GM19025 (cell line): Measurements from ENCODE around the gene KRT3.
"Not testable (repeated sequence)": the region's sequence is repeated elsewhere in the genome, so short reads cannot be mapped to it uniquely, and the experiment has no call there.

Experiments
- ATAC-seq: cut with Tn5 transposase; IDR thresholded peaks from one replicate; pipeline ENCODE4 v1.9.1; 2021; ENCODE audit warnings: mild to moderate bottlenecking, low read depth, moderate library complexity; ENCODE audit not compliant: unreplicated experiment

KRT3 gene

GRCh38 chr12:52766351-52767019 lies 29.4 kb downstream of the KRT3 start:
- no peak for ATAC-seq

DNA sequence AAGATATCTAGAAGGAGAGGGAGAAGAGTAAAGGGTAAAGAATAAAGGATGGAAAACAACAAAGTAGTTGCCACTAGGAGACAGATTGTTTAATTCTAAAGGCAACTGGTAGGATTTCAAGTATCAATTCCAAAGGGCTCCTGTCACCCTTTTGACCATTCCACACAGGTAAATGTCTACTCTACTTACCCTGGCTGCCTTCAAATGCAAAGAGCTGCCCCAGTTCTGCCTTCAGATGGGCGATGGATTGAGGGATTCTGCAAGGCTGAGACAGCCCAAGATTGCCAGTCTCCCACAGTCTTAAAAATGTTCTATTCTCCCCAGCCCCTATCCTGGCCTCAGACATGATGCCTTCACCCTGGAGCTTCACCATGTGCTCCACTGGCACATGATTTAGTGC lies 30.2 kb downstream of the KRT3 start:
- no peak for ATAC-seq

DNA sequence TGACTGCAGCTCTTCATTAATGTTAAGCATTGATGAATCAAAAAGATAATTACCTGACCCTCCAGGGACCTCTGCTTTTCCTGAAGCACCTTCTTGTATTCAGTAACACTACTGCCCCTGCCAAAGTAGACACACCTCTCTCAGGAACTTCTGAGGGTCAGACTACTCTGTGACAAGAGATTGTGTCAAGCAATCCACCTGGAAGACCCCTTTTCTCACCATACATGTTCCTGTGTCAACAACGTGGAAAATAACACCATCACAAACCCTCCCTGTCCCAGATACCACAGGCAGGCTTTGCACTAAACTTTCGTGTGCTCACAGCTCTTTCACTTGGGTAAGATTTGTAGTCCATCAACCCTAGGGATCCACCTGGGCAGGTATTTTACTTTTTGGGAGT lies 31.9 kb downstream of the KRT3 start:
- no peak for ATAC-seq

- no peak for ATAC-seq
Measured at GRCh38 chr12:52763036-52763659, 32.8 kb downstream of the KRT3 start.

DNA sequence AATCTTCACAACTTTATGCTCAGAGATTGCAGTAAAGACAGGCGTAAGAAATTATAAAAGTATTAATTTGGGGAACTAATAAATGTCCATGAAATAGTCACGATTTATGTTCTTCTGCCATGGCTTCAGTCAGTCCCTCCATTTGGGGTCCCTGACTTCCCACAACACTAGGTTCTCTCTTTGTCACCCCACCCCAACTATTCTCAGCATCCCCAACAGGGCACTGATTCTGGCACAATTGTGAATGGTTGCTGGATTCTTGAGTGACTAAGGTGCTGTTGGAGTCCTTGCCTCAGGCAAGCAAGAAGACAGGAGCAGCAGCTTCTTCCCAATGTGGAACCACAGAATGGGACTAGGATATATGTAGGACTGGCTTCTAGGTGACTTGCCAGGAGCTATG lies 34.1 kb downstream of the KRT3 start:
- no peak for ATAC-seq

GRCh38 chr12:52761218-52761617 lies 34.7 kb downstream of the KRT3 start:
- not testable (repeated sequence) for ATAC-seq

- no peak for ATAC-seq
Measured at GRCh38 chr12:52760623-52761022, 35.3 kb downstream of the KRT3 start.

DNA sequence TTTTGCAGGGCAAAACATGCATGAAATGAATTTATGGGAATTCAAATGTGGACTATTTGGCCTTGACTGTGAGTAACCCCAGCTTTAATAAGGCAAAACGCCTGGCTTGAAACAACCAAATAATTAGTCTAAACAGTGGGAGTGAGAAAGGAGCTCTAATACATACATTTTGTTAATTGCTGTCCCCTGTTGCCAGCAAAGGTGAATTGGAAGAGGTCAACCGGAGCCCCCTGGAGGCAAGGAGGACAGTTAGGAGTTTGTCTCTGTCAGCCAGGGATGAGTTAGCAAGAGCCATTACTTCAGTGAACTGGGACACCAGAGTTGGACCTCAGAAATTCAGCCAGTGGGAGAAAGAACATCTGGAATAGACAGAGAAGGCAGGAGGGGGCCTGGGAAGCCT lies 36.2 kb downstream of the KRT3 start:
- ATAC-seq, result no peak

- no peak for ATAC-seq
Measured at GRCh38 chr12:52759218-52759617, 36.7 kb downstream of the KRT3 start.

DNA sequence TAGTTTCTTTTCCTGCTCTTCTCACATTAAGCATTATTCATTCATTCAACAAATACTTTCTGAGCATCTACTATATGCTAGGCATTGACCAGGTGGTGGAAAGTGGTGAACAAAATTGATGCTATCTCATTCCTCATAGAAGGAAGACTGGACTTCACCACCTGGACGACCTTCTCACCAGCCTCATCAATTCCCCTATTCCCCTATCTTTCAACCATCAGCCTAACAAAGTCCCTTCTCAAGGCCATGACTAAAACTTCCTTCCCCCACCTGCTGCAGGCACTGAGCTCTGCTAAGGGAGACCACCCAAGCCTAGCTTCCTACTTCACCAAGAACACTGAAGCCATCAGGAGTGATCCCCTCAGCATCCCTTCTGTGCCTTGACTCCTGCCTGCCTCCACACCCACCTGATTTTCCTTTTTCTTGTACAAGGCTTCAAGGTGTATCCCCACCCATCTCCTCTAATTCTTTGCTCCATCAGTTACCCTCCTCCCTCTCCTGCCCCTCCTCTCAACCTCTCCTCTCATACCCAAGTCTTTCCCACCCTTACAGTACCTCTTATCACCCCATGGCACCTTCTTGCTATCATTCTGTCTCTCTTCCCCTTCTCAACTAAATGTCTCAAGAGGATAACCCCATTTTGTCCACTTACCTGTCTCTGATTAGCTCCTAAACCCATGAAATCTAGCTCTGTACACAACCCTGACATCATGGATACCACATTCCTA lies 38.3 kb downstream of the KRT3 start:
- ATAC-seq, result no peak

GRCh38 chr12:52756281-52756960 lies 39.5 kb downstream of the KRT3 start:
- ATAC-seq, result no peak

DNA sequence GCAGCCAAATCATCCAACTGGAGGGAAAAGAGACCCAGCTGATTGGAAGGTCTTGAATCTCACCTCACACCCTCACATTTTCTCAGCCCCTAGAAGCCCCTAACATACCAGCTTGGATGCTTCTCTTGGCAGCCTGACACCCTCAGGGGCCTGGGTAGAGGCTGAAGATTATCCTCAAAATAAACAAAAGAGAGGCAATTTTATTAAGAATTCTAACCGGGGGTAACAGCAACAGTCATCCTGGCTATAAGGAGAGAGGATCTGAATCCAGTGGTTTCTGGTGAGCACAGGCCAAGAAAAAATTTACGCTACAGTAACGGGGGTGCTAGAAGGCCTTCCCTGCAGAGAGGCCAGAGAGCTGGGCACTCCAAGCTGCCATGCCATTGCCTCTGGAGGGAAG lies 40.4 kb downstream of the KRT3 start:
- ATAC-seq, result no peak

DNA sequence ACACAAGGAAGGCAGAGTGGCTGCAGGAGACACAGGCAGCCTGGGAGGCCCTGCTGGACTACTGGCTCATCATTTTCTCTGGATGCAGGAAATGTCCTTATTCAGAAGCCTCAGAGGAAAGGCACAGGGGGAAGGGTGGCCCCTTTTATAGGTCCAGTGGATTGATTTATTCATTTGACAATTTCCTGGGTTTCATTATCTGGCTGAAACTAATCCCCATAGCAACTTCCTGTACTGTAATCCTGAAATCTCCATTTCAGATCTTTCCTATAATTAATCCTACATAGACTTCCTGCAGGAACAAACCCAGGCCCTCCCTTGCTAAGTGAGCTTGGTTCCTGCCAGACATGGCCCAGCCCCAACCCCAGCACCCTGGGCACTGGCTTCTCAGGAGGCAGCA lies 41.8 kb downstream of the KRT3 start:
- ATAC-seq, result no peak

GRCh38 chr12:52753283-52753682 lies 42.6 kb downstream of the KRT3 start:
- no peak for ATAC-seq

DNA sequence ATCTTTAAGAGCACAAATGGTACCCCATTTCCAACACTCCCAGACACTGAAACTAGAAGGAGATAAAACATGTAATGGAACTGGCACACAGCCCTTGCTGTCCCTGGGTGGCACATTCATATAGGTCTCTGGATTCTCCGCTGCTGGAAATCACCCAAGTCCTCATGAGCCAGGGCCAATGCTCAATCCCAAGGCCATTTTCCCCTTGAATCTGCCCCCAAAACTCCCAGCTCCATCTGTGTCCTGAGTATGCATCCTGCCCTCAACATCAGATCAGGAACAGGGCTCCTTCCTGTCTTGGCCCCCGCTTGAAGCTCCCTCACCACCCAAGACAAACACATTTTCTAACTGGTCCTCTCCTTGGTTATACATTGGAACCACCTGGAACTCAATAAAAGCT lies 43.4 kb downstream of the KRT3 start:
- no peak for ATAC-seq

- ATAC-seq, result no peak
Measured at GRCh38 chr12:52751795-52752194, 44.1 kb downstream of the KRT3 start.

GRCh38 chr12:52750532-52750931 lies 45.4 kb downstream of the KRT3 start:
- ATAC-seq, result not testable (repeated sequence)

DNA sequence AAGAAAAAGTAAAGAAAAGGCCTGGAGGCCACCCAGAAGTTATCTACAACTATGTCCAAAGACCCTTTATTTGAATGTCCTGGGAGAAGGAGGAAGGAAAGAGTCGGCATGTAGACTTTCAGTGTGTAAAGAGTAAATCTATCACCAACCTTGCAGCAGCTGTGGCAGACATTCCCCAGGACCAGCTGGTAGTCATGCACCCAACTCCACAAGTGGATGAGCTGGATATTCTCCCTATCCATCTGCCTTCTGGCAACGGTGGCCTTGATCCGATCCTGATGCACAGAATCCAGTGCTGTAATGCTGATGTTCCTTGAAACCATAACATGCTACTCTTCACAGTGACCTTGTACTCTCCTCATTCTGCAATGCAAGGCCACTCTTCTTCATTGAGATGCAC lies 46.1 kb downstream of the KRT3 start:
- no peak for ATAC-seq

GRCh38 chr12:52748578-52748977 lies 47.3 kb downstream of the KRT3 start:
- ATAC-seq, result no peak

GRCh38 chr12:52745554-52745953 lies 50.4 kb downstream of the KRT3 start:
- ATAC-seq, result no peak

GRCh38 chr12:52744493-52745156 lies 51.3 kb downstream of the KRT3 start:
- no peak for ATAC-seq
